A673 (cell line): Measurements from ENCODE around the gene PTCD3.

Source experiments
- CTCF ChIP-seq: fragments of 300-800, 200-600 bp; sonication (generic); conservative IDR thresholded peaks from 2 replicates; pipeline ENCODE4 v1.5.1; 2017; ENCODE audit warnings: low read depth, mild to moderate bottlenecking, antibody characterized with exemption, low read length, moderate library complexity, mixed read lengths
- EZH2 ChIP-seq: fragments of 200-600 bp; sonication (generic); IDR thresholded peaks from 2 replicates; pipeline ENCODE4 v1.6.1; 2017; ENCODE audit warnings: borderline replicate concordance, low read depth, mild to moderate bottlenecking, mixed read lengths, antibody characterized with exemption, low read length; ENCODE audit not compliant: poor library complexity, severe bottlenecking

GRCh38 chr2:86062043-86062442, 44.0 kb upstream of the PTCD3 start:
- TF ChIP-seq CTCF (no peak), EZH2 (no peak)
